Neural cell (in vitro differentiated cells): ENCODE results near the gene PANX2. TPM values are rescaled to one million over a fixed set of nuclear protein-coding genes. Genes with fewer than 3 reads are reported as not detected.

Experiments
- H2AFZ ChIP-seq: fragments of 200-600, 300-800 bp; sonication (generic), shearing (Covaris generic); 2 replicates; pipeline ENCODE4 v1.6.0; 2014; ENCODE audit warnings: low read depth, mild to moderate bottlenecking, antibody characterized with exemption, low read length, moderate library complexity
- H3F3A ChIP-seq: fragments of 200-600 bp; shearing (Covaris generic); 2 replicates; pipeline ENCODE4 v1.6.1; 2016; ENCODE audit warnings: mild to moderate bottlenecking, moderate library complexity, mixed read lengths, antibody characterized with exemption, low read length; ENCODE audit not compliant: insufficient read depth, poor library complexity, severe bottlenecking
- H3K27ac ChIP-seq: fragments of 200-600, 300-800 bp; sonication (generic), shearing (Covaris generic); 2 replicates; pipeline ENCODE4 v1.5.1; 2014; ENCODE audit warnings: mild to moderate bottlenecking, low read length, moderate library complexity
- H3K27me3 ChIP-seq: fragments of 300-800, 200-600 bp; sonication (generic), shearing (Covaris generic); 2 replicates; pipeline ENCODE4 v1.6.0; 2014; ENCODE audit warnings: mild to moderate bottlenecking, low read depth, low read length, moderate library complexity; ENCODE audit not compliant: insufficient read depth
- H3K36me3 ChIP-seq: fragments of 300-800, 200-600 bp; sonication (generic), shearing (Covaris generic); 2 replicates; pipeline ENCODE4 v1.5.1; 2014; ENCODE audit warnings: mild to moderate bottlenecking, antibody characterized with exemption, low read length, moderate library complexity; ENCODE audit not compliant: insufficient read depth
- H3K4me2 ChIP-seq: fragments of 300-800, 200-600 bp; sonication (generic), shearing (Covaris generic); 2 replicates; pipeline ENCODE4 v1.6.0; 2014; ENCODE audit warnings: mild to moderate bottlenecking, low read length
- H3K4me3 ChIP-seq: fragments of 300-800, 200-600 bp; sonication (generic), shearing (Covaris generic); 2 replicates; pipeline ENCODE4 v1.5.1; 2014; ENCODE audit warnings: mild to moderate bottlenecking, low read length, moderate library complexity
- H3K79me2 ChIP-seq: fragments of 200-600 bp; shearing (Covaris generic); replicated peaks from 2 replicates; pipeline ENCODE4 v1.6.0; 2014; ENCODE audit warnings: mild to moderate bottlenecking, low read length, moderate library complexity; ENCODE audit not compliant: insufficient read depth
- H3K9ac ChIP-seq: fragments of 300-800, 200-600 bp; sonication (generic), shearing (Covaris generic); 2 replicates; pipeline ENCODE4 v1.6.1; 2016; ENCODE audit warnings: mild to moderate bottlenecking, low read length, mixed read lengths
- H3K9me2 ChIP-seq: fragments of 200-600 bp; shearing (Covaris generic); 2 replicates; pipeline ENCODE4 v1.6.1; 2016; ENCODE audit warnings: mild to moderate bottlenecking, low read length, mixed read lengths; ENCODE audit not compliant: insufficient read depth
- H3K9me3 ChIP-seq: fragments of 200-600, 300-800 bp; sonication (generic), shearing (Covaris generic); 2 replicates; pipeline ENCODE4 v1.6.1; 2016; ENCODE audit warnings: mild to moderate bottlenecking, mixed run types, low read length, moderate library complexity, mixed read lengths
- H4K20me1 ChIP-seq: fragments of 200-600 bp; shearing (Covaris generic); 2 replicates; pipeline ENCODE4 v1.6.1; 2016; ENCODE audit warnings: mild to moderate bottlenecking, mixed run types; ENCODE audit not compliant: insufficient read depth
- CTCF ChIP-seq: fragments of 450-650 bp; IDR thresholded peaks from 2 replicates; pipeline ENCODE4 v1.5.1; 2014; ENCODE audit warnings: antibody characterized with exemption, mild to moderate bottlenecking, moderate library complexity; ENCODE audit not compliant: poor library complexity, severe bottlenecking
- EP300 ChIP-seq: fragments of 450-650 bp; conservative IDR thresholded peaks from 2 replicates; pipeline ENCODE4 v1.6.1; 2014; ENCODE audit warnings: antibody characterized with exemption, mild to moderate bottlenecking, moderate library complexity; ENCODE audit not compliant: poor library complexity, severe bottlenecking
- EZH2 ChIP-seq: fragments of 200-600, 300-800 bp; shearing (Covaris generic), sonication (generic); IDR thresholded peaks from 2 replicates; pipeline ENCODE4 v1.6.1; 2014; ENCODE audit warnings: antibody characterized with exemption, low read length, borderline replicate concordance, mild to moderate bottlenecking; ENCODE audit not compliant: insufficient read depth, poor library complexity, severe bottlenecking
- MXI1 ChIP-seq: fragments of 450-650 bp; conservative IDR thresholded peaks from 2 replicates; pipeline ENCODE4 v1.6.1; 2014; ENCODE audit warnings: antibody characterized with exemption, mild to moderate bottlenecking; ENCODE audit not compliant: poor library complexity, severe bottlenecking
- POLR2AphosphoS5 ChIP-seq: IDR thresholded peaks from 2 replicates; pipeline ENCODE4 v1.6.1; 2012
- RAD21 ChIP-seq: fragments of 450-650 bp; conservative IDR thresholded peaks from 2 replicates; pipeline ENCODE4 v1.6.1; 2014; ENCODE audit warnings: antibody characterized with exemption, mild to moderate bottlenecking, moderate library complexity
- REST ChIP-seq: IDR thresholded peaks from 2 replicates; pipeline ENCODE4 v1.6.1; 2012; ENCODE audit warnings: borderline replicate concordance
- SMC3 ChIP-seq: fragments of 450-650 bp; conservative IDR thresholded peaks from 2 replicates; pipeline ENCODE4 v1.6.1; 2014; ENCODE audit warnings: antibody characterized with exemption, mild to moderate bottlenecking, moderate library complexity; ENCODE audit not compliant: poor library complexity
- TAF1 ChIP-seq: IDR thresholded peaks from 2 replicates; pipeline ENCODE4 v1.6.1; 2012; ENCODE audit warnings: low read depth
- polyA plus RNA-seq: library from polyadenylated mRNA; depleted of rRNA; stranded (reverse); fragments of >200 nt; gene quantifications from 2 replicates; pipeline ENCODE4 v1.2.3, GENCODE V29; 2014

PANX2 gene
- polyA plus RNA-seq, 1 donor from 2014 or later, result 3.4 TPM

- no peaks in the 10 kb centered on the region for H3K36me3 ChIP-seq
- no peak for TF ChIP-seq CTCF
- TF ChIP-seq TAF1, result no peak
- TF ChIP-seq EP300, result no peak
- TF ChIP-seq POLR2AphosphoS5, result no peak
- TF ChIP-seq REST, result no peak
- TF ChIP-seq EZH2, result no peak
- H3K27ac ChIP-seq, result no peak overlapping the region
- H3K9ac ChIP-seq, result no peak overlapping the region
- H2AFZ ChIP-seq, result no peak overlapping the region
- H3K79me2 ChIP-seq, result peaks cover 2% of the 10 kb centered on the region
- H3F3A ChIP-seq, result no peaks in the 10 kb centered on the region
- H3K9me2 ChIP-seq, result no peaks in the 10 kb centered on the region
- no peaks in the 10 kb centered on the region for H4K20me1 ChIP-seq
- no peak overlapping the region for H3K4me3 ChIP-seq
- H3K4me2 ChIP-seq, result no peak overlapping the region
- no peaks in the 10 kb centered on the region for H3K27me3 ChIP-seq
- no peaks in the 10 kb centered on the region for H3K9me3 ChIP-seq
Observed at GRCh38 chr22:50190941-50191741, 20.6 kb downstream of the PANX2 start.

GRCh38 chr22:50192436-50193204 is 22.1 kb downstream of the PANX2 start:
- H3K4me2 ChIP-seq, result no peak overlapping the region
- TF ChIP-seq TAF1 (no peak), EZH2 (no peak), REST (no peak), CTCF (no peak), POLR2AphosphoS5 (no peak), SMC3 (no peak), RAD21 (no peak), EP300 (no peak), MXI1 (no peak)
- H3K9me3 ChIP-seq, result no peaks in the 10 kb centered on the region
- H3K79me2 ChIP-seq, result no peaks in the 10 kb centered on the region
- no peaks in the 10 kb centered on the region for H3K27me3 ChIP-seq
- H3K4me3 ChIP-seq, result no peak overlapping the region
- H3K36me3 ChIP-seq, result no peaks in the 10 kb centered on the region
- no peak overlapping the region for H3K27ac ChIP-seq
- no peaks in the 10 kb centered on the region for H4K20me1 ChIP-seq
- no peak overlapping the region for H2AFZ ChIP-seq
- H3K9me2 ChIP-seq, result no peaks in the 10 kb centered on the region
- no peak overlapping the region for H3K9ac ChIP-seq
- no peaks in the 10 kb centered on the region for H3F3A ChIP-seq
